DMS153 (cell line): Measurements from ENCODE around the gene IST1.

Source experiments
- DNase-seq: peaks from one replicate; lab custom pipeline; 2025; lab: John Stamatoyannopoulos, UW

IST1 gene

GRCh38 chr16:71919035-71919434, 23.7 kb downstream of the IST1 start:
- DNase-seq: no peak

GRCh38 chr16:71920658-71921057, 25.3 kb downstream of the IST1 start:
- DNase-seq: no peak

GRCh38 chr16:71923941-71924690, 28.8 kb downstream of the IST1 start:
- no peak for DNase-seq

GRCh38 chr16:71924710-71925109, 29.4 kb downstream of the IST1 start:
- no peak for DNase-seq

GRCh38 chr16:71927383-71927782, 32.1 kb downstream of the IST1 start:
- no peak for DNase-seq

- no peak for DNase-seq
Measured at GRCh38 chr16:71927787-71928186, 32.5 kb downstream of the IST1 start.

GRCh38 chr16:71929048-71929447, 33.7 kb downstream of the IST1 start:
- DNase-seq: no peak

GRCh38 chr16:71930013-71930563, 34.8 kb downstream of the IST1 start:
- DNase-seq: no peak

- no peak for DNase-seq
Measured at GRCh38 chr16:71931001-71931400, 35.7 kb downstream of the IST1 start.

- DNase-seq: no peak
Measured at GRCh38 chr16:71931599-71931998, 36.3 kb downstream of the IST1 start.

GRCh38 chr16:71933017-71933416, 37.7 kb downstream of the IST1 start:
- no peak for DNase-seq

GRCh38 chr16:71933913-71934695, 38.8 kb downstream of the IST1 start:
- DNase-seq: no peak

GRCh38 chr16:71937868-71938510, 42.7 kb downstream of the IST1 start:
- no peak for DNase-seq

GRCh38 chr16:71943887-71944286, 48.6 kb downstream of the IST1 start:
- no peak for DNase-seq

- no peak for DNase-seq
Measured at GRCh38 chr16:71945616-71946015, 50.3 kb downstream of the IST1 start.

GRCh38 chr16:71952825-71953224, 57.5 kb downstream of the IST1 start:
- no peak for DNase-seq

GRCh38 chr16:71954180-71954579, 58.8 kb downstream of the IST1 start:
- DNase-seq: no peak

- DNase-seq: no peak
Measured at GRCh38 chr16:71954699-71955195, 59.4 kb downstream of the IST1 start.

GRCh38 chr16:71956486-71956885, 61.2 kb downstream of the IST1 start:
- DNase-seq: no peak

GRCh38 chr16:71961066-71962039, 66.0 kb downstream of the IST1 start:
- peak; percentile 81 for DNase-seq
